Activated CD8-positive, alpha-beta T cell treated with anti-CD3 and anti-CD28 coated beads, Interleukin-2, amount 10 ng/mL, durations not matched to agents 7 days and 5 days (primary cell): Measurements from ENCODE around the gene EWSR1. TPM values are rescaled to one million over a fixed set of nuclear protein-coding genes. Genes with fewer than 3 reads are reported as not detected.
A peak's percentile ranks its signal among the peaks of the same experiment; 100 is the strongest.

Experiments
- ATAC-seq: fragments of 150-1000 bp; cut with Tn5 transposase; one replicate; pipeline ENCODE4 v1.10.0; 2021; ENCODE audit warnings: moderate library complexity
- CTCF ChIA-PET: fragments of 350-600 bp; sonication (Branson Sonifier 250); formaldehyde crosslinking; loops from one replicate; lab custom pipeline; 2021; ENCODE audit warnings: antibody characterized with exemption; lab: Charles Lee
- POLR2A ChIA-PET: fragments of 350-600 bp; sonication (Branson Sonifier 250); formaldehyde crosslinking; loops from one replicate; lab custom pipeline; 2021; ENCODE audit warnings: antibody characterized with exemption; lab: Charles Lee
- DNase-seq: peaks from one replicate; pipeline ENCODE4 v3.0.0-alpha.2; 2020
- H3K27ac Mint-ChIP-seq: one replicate; pipeline ENCODE4 v1.8.0; 2021; ENCODE audit warnings: mild to moderate bottlenecking, mixed read lengths
- H3K27me3 Mint-ChIP-seq: one replicate; pipeline ENCODE4 v1.8.0; 2021; ENCODE audit warnings: low read depth, mixed read lengths
- H3K36me3 Mint-ChIP-seq: one replicate; pipeline ENCODE4 v1.8.0; 2021; ENCODE audit warnings: low read depth, mixed read lengths
- H3K4me1 Mint-ChIP-seq: one replicate; pipeline ENCODE4 v1.8.0; 2021; ENCODE audit warnings: low read depth, mixed read lengths
- H3K4me3 Mint-ChIP-seq: one replicate; pipeline ENCODE4 v1.8.0; 2021; ENCODE audit warnings: mild to moderate bottlenecking, mixed read lengths
- H3K9me3 Mint-ChIP-seq: one replicate; pipeline ENCODE4 v1.8.0; 2022; ENCODE audit warnings: mixed read lengths; ENCODE audit not compliant: insufficient read depth
- total RNA-seq, 2 experiments: library from RNA; stranded (reverse); gene quantifications; one replicate each; pipeline ENCODE4 v1.2.3, GENCODE V29; 2021

Gene EWSR1
- total RNA-seq, 2 experiments from 2014 or later = 323 to 326 TPM

GRCh38 chr22:29253561-29254285 lies 14.3 kb upstream of the EWSR1 start:
- Mint-ChIP-seq H3K4me1 (peaks cover 14% of the 10 kb centered on the region), H3K27ac (no peak overlapping the region), H3K36me3 (no peaks in the 10 kb centered on the region), H3K4me3 (no peak overlapping the region), H3K9me3 (no peaks in the 10 kb centered on the region), H3K27me3 (peaks cover 5% of the 10 kb centered on the region)
- ChIA-PET POLR2A (interaction anchor here (0.8 kb wide), 1 partner anchor 175 kb away, joined by 5 read pairs; no protein-coding TSS in a partner anchor), CTCF (no interaction called here)
- no peak for ATAC-seq
- DNase-seq = no peak

GRCh38 chr22:29254286-29254660 lies 13.8 kb upstream of the EWSR1 start:
- POLR2A ChIA-PET = no interaction called here
- peaks cover 14% of the 10 kb centered on the region for H3K4me1 Mint-ChIP-seq
- H3K9me3 Mint-ChIP-seq = no peaks in the 10 kb centered on the region
- peaks cover 5% of the 10 kb centered on the region for H3K27me3 Mint-ChIP-seq
- H3K4me3 Mint-ChIP-seq = no peak overlapping the region
- H3K27ac Mint-ChIP-seq = no peak overlapping the region
- CTCF ChIA-PET = interaction anchor here (0.7 kb wide), 1 partner anchor 8 kb away, joined by 4 read pairs; no protein-coding TSS in a partner anchor
- H3K36me3 Mint-ChIP-seq = no peaks in the 10 kb centered on the region
- peak; percentile 57 for ATAC-seq
- no peak for DNase-seq

GRCh38 chr22:29255064-29255621 lies 12.9 kb upstream of the EWSR1 start:
- H3K4me1 Mint-ChIP-seq = peaks cover 14% of the 10 kb centered on the region
- ATAC-seq (no peak), DNase-seq (no peak)
- peaks cover 5% of the 10 kb centered on the region for H3K27me3 Mint-ChIP-seq
- no peaks in the 10 kb centered on the region for H3K9me3 Mint-ChIP-seq
- ChIA-PET POLR2A (no interaction called here), CTCF (interaction anchor here (0.7 kb wide), 1 partner anchor 9 kb away, joined by 4 read pairs; no protein-coding TSS in a partner anchor)
- H3K27ac Mint-ChIP-seq = peak overlapping the region; percentile 13
- no peaks in the 10 kb centered on the region for H3K36me3 Mint-ChIP-seq
- no peak overlapping the region for H3K4me3 Mint-ChIP-seq

GRCh38 chr22:29256606-29257325 lies 11.3 kb upstream of the EWSR1 start:
- Mint-ChIP-seq H3K4me1 (peaks cover 14% of the 10 kb centered on the region), H3K27ac (no peak overlapping the region), H3K9me3 (no peaks in the 10 kb centered on the region), H3K4me3 (no peak overlapping the region), H3K36me3 (no peaks in the 10 kb centered on the region), H3K27me3 (peaks cover 3% of the 10 kb centered on the region)
- ChIA-PET CTCF (interaction anchor here (1.0 kb wide), 1 partner anchor 10 kb away, joined by 3 read pairs; no protein-coding TSS in a partner anchor), POLR2A (no interaction called here)
- no peak for DNase-seq
- ATAC-seq = no peak

- ChIA-PET POLR2A (interaction anchor here (1.0 kb wide), 1 partner anchor 9 kb away, joined by 3 read pairs; no protein-coding TSS in a partner anchor), CTCF (no interaction called here)
- no peak overlapping the region for H3K4me3 Mint-ChIP-seq
- H3K27ac Mint-ChIP-seq = no peak overlapping the region
- peaks cover 2% of the 10 kb centered on the region for H3K36me3 Mint-ChIP-seq
- H3K4me1 Mint-ChIP-seq = peaks cover 14% of the 10 kb centered on the region
- no peaks in the 10 kb centered on the region for H3K9me3 Mint-ChIP-seq
- ATAC-seq (no peak), DNase-seq (no peak)
- H3K27me3 Mint-ChIP-seq = no peaks in the 10 kb centered on the region
These were observed 10.3 kb upstream of the EWSR1 start for GRCh38 chr22:29257751-29258181.

GRCh38 chr22:29258407-29259252 lies 9.4 kb upstream of the EWSR1 start:
- Mint-ChIP-seq H3K9me3 (no peaks in the 10 kb centered on the region), H3K36me3 (peaks cover 4% of the 10 kb centered on the region), H3K27me3 (no peaks in the 10 kb centered on the region), H3K4me1 (peaks cover 14% of the 10 kb centered on the region), H3K4me3 (no peak overlapping the region), H3K27ac (no peak overlapping the region)
- ATAC-seq (no peak), DNase-seq (no peak)
- CTCF ChIA-PET = no interaction called here
- POLR2A ChIA-PET = interaction anchor here (1.0 kb wide), 1 partner anchor 8 kb away, joined by 3 read pairs; no protein-coding TSS in a partner anchor

GRCh38 chr22:29259253-29259899 lies 8.7 kb upstream of the EWSR1 start:
- ATAC-seq (no peak), DNase-seq (no peak)
- Mint-ChIP-seq H3K4me1 (peaks cover 9% of the 10 kb centered on the region), H3K27me3 (no peaks in the 10 kb centered on the region), H3K36me3 (peaks cover 4% of the 10 kb centered on the region), H3K27ac (no peak overlapping the region), H3K4me3 (no peak overlapping the region), H3K9me3 (no peaks in the 10 kb centered on the region)
- ChIA-PET POLR2A (interaction anchor here (0.6 to 0.7 kb wide), 2 partner anchors 38 to 1178 kb away, joined by 3 to 4 read pairs; no protein-coding TSS in a partner anchor), CTCF (no interaction called here)

GRCh38 chr22:29260031-29260560 lies 8.0 kb upstream of the EWSR1 start:
- CTCF ChIA-PET = no interaction called here
- Mint-ChIP-seq H3K4me3 (no peak overlapping the region), H3K36me3 (peaks cover 7% of the 10 kb centered on the region), H3K27ac (no peak overlapping the region), H3K9me3 (no peaks in the 10 kb centered on the region), H3K4me1 (peaks cover 3% of the 10 kb centered on the region), H3K27me3 (no peaks in the 10 kb centered on the region)
- no peak for ATAC-seq
- no peak for DNase-seq
- POLR2A ChIA-PET = interaction anchor here (0.6 to 0.7 kb wide), 2 partner anchors 37 to 1177 kb away, joined by 3 to 4 read pairs; no protein-coding TSS in a partner anchor

- Mint-ChIP-seq H3K27ac (no peak overlapping the region), H3K4me1 (peaks cover 4% of the 10 kb centered on the region), H3K9me3 (no peaks in the 10 kb centered on the region), H3K4me3 (no peak overlapping the region), H3K27me3 (no peaks in the 10 kb centered on the region), H3K36me3 (peaks cover 7% of the 10 kb centered on the region)
- ChIA-PET CTCF (no interaction called here), POLR2A (no interaction called here)
- ATAC-seq (no peak), DNase-seq (no peak)
These were observed 7.3 kb upstream of the EWSR1 start for GRCh38 chr22:29260601-29261315.

GRCh38 chr22:29263791-29264276 lies 4.2 kb upstream of the EWSR1 start:
- H3K4me1 Mint-ChIP-seq = peaks cover 15% of the 10 kb centered on the region
- H3K9me3 Mint-ChIP-seq = no peaks in the 10 kb centered on the region
- CTCF ChIA-PET = no interaction called here
- ATAC-seq (no peak), DNase-seq (no peak)
- POLR2A ChIA-PET = no interaction called here
- H3K4me3 Mint-ChIP-seq = no peak overlapping the region
- no peaks in the 10 kb centered on the region for H3K27me3 Mint-ChIP-seq
- H3K36me3 Mint-ChIP-seq = peaks cover 24% of the 10 kb centered on the region
- no peak overlapping the region for H3K27ac Mint-ChIP-seq
